ENCODE measurements around the gene STAT3.
A peak's percentile ranks its signal among the peaks of the same experiment; 100 is the strongest.
"Not testable (repeated sequence)": the region's sequence is repeated elsewhere in the genome, so short reads cannot be mapped to it uniquely, and the experiment has no call there.

STAT3 gene

DNA sequence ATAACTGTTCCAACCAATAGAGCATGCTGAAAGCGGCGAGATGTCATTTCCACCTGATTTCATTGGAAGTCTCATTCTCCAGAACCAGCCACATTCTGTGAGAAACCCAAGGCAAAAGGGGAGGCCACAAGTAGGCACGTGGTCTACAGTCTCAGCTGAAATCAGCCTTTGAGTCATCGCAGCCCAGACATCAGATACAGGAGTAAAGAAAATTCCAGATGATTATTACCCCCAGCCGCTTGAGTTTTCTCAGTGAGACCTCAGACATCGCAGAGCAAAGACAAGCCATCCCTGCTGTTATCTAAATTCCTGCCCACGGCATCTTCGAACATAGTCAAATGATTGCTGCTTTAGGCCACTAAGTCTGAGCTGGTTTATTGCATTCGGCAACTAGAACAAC is 23.1 kb downstream of the STAT3 start:
- TF ChIP-seq, protein P1, sequence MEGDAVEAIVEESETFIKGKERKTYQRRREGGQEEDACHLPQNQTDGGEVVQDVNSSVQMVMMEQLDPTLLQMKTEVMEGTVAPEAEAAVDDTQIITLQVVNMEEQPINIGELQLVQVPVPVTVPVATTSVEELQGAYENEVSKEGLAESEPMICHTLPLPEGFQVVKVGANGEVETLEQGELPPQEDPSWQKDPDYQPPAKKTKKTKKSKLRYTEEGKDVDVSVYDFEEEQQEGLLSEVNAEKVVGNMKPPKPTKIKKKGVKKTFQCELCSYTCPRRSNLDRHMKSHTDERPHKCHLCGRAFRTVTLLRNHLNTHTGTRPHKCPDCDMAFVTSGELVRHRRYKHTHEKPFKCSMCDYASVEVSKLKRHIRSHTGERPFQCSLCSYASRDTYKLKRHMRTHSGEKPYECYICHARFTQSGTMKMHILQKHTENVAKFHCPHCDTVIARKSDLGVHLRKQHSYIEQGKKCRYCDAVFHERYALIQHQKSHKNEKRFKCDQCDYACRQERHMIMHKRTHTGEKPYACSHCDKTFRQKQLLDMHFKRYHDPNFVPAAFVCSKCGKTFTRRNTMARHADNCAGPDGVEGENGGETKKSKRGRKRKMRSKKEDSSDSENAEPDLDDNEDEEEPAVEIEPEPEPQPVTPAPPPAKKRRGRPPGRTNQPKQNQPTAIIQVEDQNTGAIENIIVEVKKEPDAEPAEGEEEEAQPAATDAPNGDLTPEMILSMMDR (IDR thresholded peaks at IDR 0.05; ENCODE audit: control insufficient read depth, insufficient read depth, low read depth, low read length, missing control alignments), result no peak
- no peak overlapping the region for H3K4me3 ChIP-seq (ENCODE audit: control insufficient read depth, low read depth, low read length)
- DNase-seq (ENCODE audit: low read depth), result peak; percentile 74

GRCh38 chr17:42363767-42364585 is 24.3 kb downstream of the STAT3 start:
- no peak for DNase-seq (ENCODE audit: low read depth)

DNA sequence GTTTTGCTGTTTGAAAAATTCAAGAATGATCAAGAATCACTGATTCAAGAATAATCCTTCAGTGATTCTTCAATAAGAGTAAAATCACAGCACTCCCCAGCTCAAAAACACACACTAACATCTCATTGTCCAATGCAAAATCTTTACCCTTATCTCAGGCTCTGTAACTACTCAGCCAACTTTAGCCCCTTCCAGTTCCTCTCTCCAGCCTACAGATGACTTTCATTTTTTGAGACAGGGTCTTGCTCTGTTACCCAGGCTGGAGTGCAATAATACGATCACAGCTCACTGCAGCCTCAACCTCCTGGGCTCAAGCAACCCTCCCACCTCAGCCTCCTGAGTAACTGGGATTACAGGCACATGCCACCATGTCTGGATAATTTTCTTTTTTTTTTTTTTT is 25.0 kb downstream of the STAT3 start:
- TF ChIP-seq, protein P1 (IDR thresholded peaks at IDR 0.05; ENCODE audit: control insufficient read depth, insufficient read depth, low read depth, low read length, missing control alignments), result no peak
- no peak overlapping the region for H3K4me3 ChIP-seq (ENCODE audit: control insufficient read depth, low read depth, low read length)
- no peak for DNase-seq (ENCODE audit: low read depth)

More at GRCh38 chr17:42363767-42364585, 24.3 kb downstream of the STAT3 start:
- TF ChIP-seq, protein P1 (IDR thresholded peaks at IDR 0.05; ENCODE audit: control insufficient read depth, insufficient read depth, low read depth, low read length, missing control alignments), result no peak
- no peak overlapping the region for H3K4me3 ChIP-seq (ENCODE audit: control insufficient read depth, low read depth, low read length)

DNA sequence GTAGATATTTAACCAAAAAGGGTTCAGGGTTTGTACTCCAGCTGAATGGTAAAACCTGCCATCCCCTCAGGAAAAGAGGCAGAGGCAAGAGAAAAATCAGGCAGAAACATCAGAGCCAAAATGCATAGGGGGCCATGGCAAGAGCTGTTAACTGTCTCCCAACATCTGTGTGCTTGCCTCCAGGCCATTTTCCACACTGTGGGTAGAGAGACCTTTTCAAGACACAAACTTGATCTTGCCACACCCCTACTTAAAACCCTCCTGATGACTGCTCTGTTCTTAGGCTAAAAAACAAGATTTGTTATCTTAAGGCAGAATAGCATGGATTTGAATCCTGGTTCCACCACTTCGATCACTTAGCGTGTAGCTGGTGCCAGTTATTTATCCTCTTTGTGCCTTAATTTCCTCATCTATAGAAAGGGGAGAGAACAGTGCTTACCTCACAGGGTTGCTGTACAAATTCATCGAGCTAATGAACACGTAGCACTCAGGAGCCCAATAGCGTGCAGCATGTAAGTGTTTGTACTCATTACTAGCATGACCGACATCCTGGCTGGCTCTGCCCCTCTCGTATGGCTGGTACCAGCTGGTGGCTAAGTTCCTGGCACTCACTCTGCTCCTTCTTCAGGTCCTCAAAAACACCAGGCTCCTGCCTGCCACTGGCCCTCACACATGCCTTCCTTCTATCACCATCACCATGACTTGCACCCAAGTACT is 25.8 kb downstream of the STAT3 start:
- DNase-seq (ENCODE audit: low read depth), result no peak
- TF ChIP-seq, protein P1 (IDR thresholded peaks at IDR 0.05; ENCODE audit: control insufficient read depth, insufficient read depth, low read depth, low read length, missing control alignments), result no peak
- H3K4me3 ChIP-seq (ENCODE audit: control insufficient read depth, low read depth, low read length), result no peak overlapping the region

DNA sequence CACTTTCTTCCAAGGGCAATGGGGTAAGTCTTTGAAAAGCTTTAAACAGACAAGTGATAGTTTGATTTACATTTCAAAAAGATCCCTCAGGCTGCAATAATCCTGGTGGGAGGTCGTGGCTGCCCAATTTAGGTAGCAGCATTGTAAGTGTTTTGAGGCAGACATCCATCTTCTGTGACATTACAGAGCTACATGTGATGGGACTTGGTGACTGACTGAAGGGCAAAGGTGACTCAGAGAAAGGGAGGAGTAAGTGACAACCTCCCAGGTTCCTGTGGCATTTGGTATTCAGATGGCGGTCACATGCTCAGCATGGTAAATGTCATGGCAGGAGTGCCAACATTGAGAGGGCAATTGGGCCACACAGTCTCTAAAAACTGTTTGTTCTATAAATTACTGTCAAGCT is 26.5 kb downstream of the STAT3 start:
- TF ChIP-seq, protein P1 (IDR thresholded peaks at IDR 0.05; ENCODE audit: control insufficient read depth, insufficient read depth, low read depth, low read length, missing control alignments), result no peak
- no peak for DNase-seq (ENCODE audit: low read depth)
- H3K4me3 ChIP-seq (ENCODE audit: control insufficient read depth, low read depth, low read length), result no peak overlapping the region

DNA sequence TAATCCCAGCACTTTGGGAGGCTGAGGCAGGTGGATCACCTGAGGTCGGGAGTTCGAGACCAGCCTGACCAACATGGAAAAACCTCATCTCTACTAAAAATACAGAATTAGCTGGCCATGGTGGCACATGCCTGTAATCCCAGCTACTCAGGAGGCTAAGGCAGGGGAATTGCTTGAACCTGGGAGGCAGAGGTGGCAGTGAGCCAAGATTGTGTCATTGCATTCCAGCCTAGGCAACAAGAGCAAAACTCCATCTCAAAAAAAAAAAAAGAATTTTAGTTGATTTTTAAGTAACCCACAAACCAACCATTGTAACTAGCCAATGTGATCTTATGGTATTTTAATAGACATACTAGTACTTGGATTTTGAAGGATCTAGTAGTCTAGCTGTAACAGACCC is 27.9 kb downstream of the STAT3 start:
- H3K4me3 ChIP-seq (ENCODE audit: control insufficient read depth, low read depth, low read length); DNase-seq (ENCODE audit: low read depth): not testable (repeated sequence)

DNA sequence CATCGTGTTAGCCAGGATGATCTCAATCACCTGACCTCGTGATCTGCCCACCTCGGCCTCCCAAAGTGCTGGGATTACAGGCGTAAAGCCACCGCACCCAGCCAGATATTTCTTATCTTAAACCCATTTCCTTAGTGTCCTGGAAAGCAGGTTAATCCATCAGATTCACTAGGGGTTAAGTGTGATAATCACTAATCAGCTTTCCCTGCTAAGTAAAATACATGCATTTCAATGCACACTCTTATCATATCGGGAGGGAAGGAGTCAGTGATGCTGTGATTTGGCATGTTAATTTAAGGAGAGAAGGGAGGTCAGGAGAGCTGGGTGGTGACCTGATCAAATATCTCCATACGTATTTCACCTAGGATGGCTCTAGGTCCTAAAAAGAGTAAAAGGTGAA is 29.1 kb downstream of the STAT3 start:
- H3K4me3 ChIP-seq (ENCODE audit: control insufficient read depth, low read depth, low read length), result no peak overlapping the region
- DNase-seq (ENCODE audit: low read depth), result no peak
- TF ChIP-seq, protein P1 (IDR thresholded peaks at IDR 0.05; ENCODE audit: control insufficient read depth, insufficient read depth, low read depth, low read length, missing control alignments), result no peak

All from AG09309 (cell line).